Neuronal stem cell (in vitro differentiated cells): Measurements from ENCODE around the gene ABHD8.

Source experiments
- DNase-seq: peaks from one replicate; pipeline ENCODE4 v3.0.0-alpha.2; 2013; ENCODE audit warnings: low spot score
- H2AFZ ChIP-seq: one replicate; pipeline ENCODE4 v1.6.1; 2013; ENCODE audit warnings: mild to moderate bottlenecking, low read length, inconsistent platforms
- H2AK5ac ChIP-seq: 2 replicates; pipeline ENCODE4 v1.6.1; 2013; ENCODE audit warnings: low read depth, mild to moderate bottlenecking, inconsistent platforms, low read length, moderate library complexity, mixed read lengths
- H2BK120ac ChIP-seq: 2 replicates; pipeline ENCODE4 v1.6.1; 2013; ENCODE audit warnings: low read depth, mild to moderate bottlenecking, inconsistent platforms, low read length, moderate library complexity, mixed read lengths
- H2BK12ac ChIP-seq: one replicate; pipeline ENCODE4 v1.6.1; 2013; ENCODE audit warnings: low read length, inconsistent platforms
- H2BK15ac ChIP-seq: 2 replicates; pipeline ENCODE4 v1.6.1; 2013; ENCODE audit warnings: mild to moderate bottlenecking, low read length, inconsistent platforms, mixed read lengths
- H2BK5ac ChIP-seq: one replicate; pipeline ENCODE4 v1.6.1; 2013; ENCODE audit warnings: inconsistent platforms, mild to moderate bottlenecking, low read length, moderate library complexity
- H3K14ac ChIP-seq: one replicate; pipeline ENCODE4 v1.6.1; 2013; ENCODE audit warnings: low read length, inconsistent platforms
- H3K18ac ChIP-seq: 2 replicates; pipeline ENCODE4 v1.6.1; 2013; ENCODE audit warnings: low read length, inconsistent platforms
- H3K23ac ChIP-seq: 2 replicates; pipeline ENCODE4 v1.6.1; 2013; ENCODE audit warnings: low read depth, mild to moderate bottlenecking, mixed read lengths, low read length, inconsistent platforms; ENCODE audit not compliant: poor library complexity
- H3K27ac ChIP-seq: replicated peaks from 3 replicates; pipeline ENCODE4 v1.5.1; 2013; ENCODE audit warnings: low read length, inconsistent platforms
- H3K27me3 ChIP-seq, 3 experiments: 2 replicates each; pipeline ENCODE4 v1.6.1; 2013; ENCODE audit warnings: low read length in 3 of 3, mild to moderate bottlenecking in 2 of 3, inconsistent platforms in 1 of 3, low read depth in 1 of 3, mixed read lengths in 1 of 3, moderate library complexity in 1 of 3; ENCODE audit not compliant: control insufficient read depth in 3 of 3, insufficient read depth in 3 of 3
- H3K36me3 ChIP-seq, 2 donors: replicated peaks in 1 of 2; 2 replicates each; pipeline ENCODE4 v1.6.1; 2013; ENCODE audit warnings: low read length in 2 of 2; ENCODE audit not compliant: control insufficient read depth in 2 of 2, insufficient read depth in 2 of 2
- H3K4ac ChIP-seq: 2 replicates; pipeline ENCODE4 v1.6.1; 2013; ENCODE audit warnings: inconsistent platforms, mild to moderate bottlenecking, low read length, moderate library complexity
- H3K4me1 ChIP-seq, 2 donors: 1 replicate in 1 of 2; 2 replicates in 1 of 2; pipeline ENCODE4 v1.6.1; 2013; ENCODE audit warnings: low read length in 2 of 2, low read depth in 1 of 2; ENCODE audit not compliant: control insufficient read depth in 2 of 2, insufficient read depth in 1 of 2
- H3K4me2 ChIP-seq: one replicate; pipeline ENCODE4 v1.6.1; 2013; ENCODE audit warnings: mild to moderate bottlenecking, low read length, inconsistent platforms; ENCODE audit not compliant: insufficient read depth, poor library complexity, severe bottlenecking
- H3K4me3 ChIP-seq, 2 donors: 2 replicates each; pipeline ENCODE4 v1.5.1; 2013; ENCODE audit warnings: low read length in 2 of 2, mild to moderate bottlenecking in 2 of 2, inconsistent platforms in 1 of 2, moderate library complexity in 1 of 2
- H3K79me1 ChIP-seq: one replicate; pipeline ENCODE4 v1.6.1; 2013; ENCODE audit warnings: low read depth, mild to moderate bottlenecking, inconsistent platforms, low read length, moderate library complexity
- H3K9ac ChIP-seq: one replicate; pipeline ENCODE4 v1.6.1; 2013; ENCODE audit warnings: mild to moderate bottlenecking, low read depth, low read length, inconsistent platforms; ENCODE audit not compliant: poor library complexity
- H3K9me3 ChIP-seq, 2 donors: replicated peaks in 1 of 2; 2 replicates each; pipeline versions ENCODE3 to v1.6.1; 2013; ENCODE audit warnings: low read length in 2 of 2, mild to moderate bottlenecking in 2 of 2, inconsistent platforms in 1 of 2, low read depth in 1 of 2, mixed read lengths in 1 of 2, moderate library complexity in 1 of 2; ENCODE audit not compliant: control insufficient read depth in 2 of 2, insufficient read depth in 1 of 2
- H4K8ac ChIP-seq: one replicate; pipeline ENCODE4 v1.6.1; 2013; ENCODE audit warnings: low read depth, mild to moderate bottlenecking, inconsistent platforms, low read length, moderate library complexity
- H4K91ac ChIP-seq: one replicate; pipeline ENCODE4 v1.6.1; 2013; ENCODE audit warnings: low read length, low read depth, mild to moderate bottlenecking, inconsistent platforms; ENCODE audit not compliant: poor library complexity
- WGBS, 2 donors: extraction: QIAGEN DNeasy Blood & Tissue Kit; methylation state at CpG; one replicate each; pipeline ENCODE4 v1.1.7; 2013; ENCODE audit warnings: missing lambda C conversion rate in 2 of 2, mixed read lengths in 1 of 2; ENCODE audit not compliant: insufficient read length in 2 of 2, insufficient replicate concordance in 1 of 2; ENCODE audit errors: extremely low coverage in 2 of 2; 5-methylcytosine and 5-hydroxymethylcytosine counted together

Gene ABHD8

GRCh38 chr19:17245535-17245984 is 57.7 kb downstream of the ABHD8 start, which contains the start of gene NR2F6:
NR2F6 (minus strand) TSS chr19:17245919; CDS start chr19:17245220, 699 bp downstream.
- peak within 1 kb of the TSS; percentile 88 for H3K27ac ChIP-seq

GRCh38 chr19:17244618-17245534 is 58.3 kb downstream of the ABHD8 start:
- H3K27me3 ChIP-seq = no peaks in the 10 kb centered on the region
- no peak overlapping the region for H4K8ac ChIP-seq
- H3K4me3 ChIP-seq = peak overlapping the region; percentile 91 to 92
- peaks cover 28 to 45% of the 10 kb centered on the region in 2 donors for H3K4me1 ChIP-seq
- H3K14ac ChIP-seq = no peak overlapping the region
- peak overlapping the region; percentile 98 for H3K23ac ChIP-seq
- H3K36me3 ChIP-seq = peaks cover 3 to 18% of the 10 kb centered on the region in 2 donors
- H3K9me3 ChIP-seq = no peaks in the 10 kb centered on the region
- peak overlapping the region; percentile 95 for H3K18ac ChIP-seq
- H4K91ac ChIP-seq = no peak overlapping the region
- H3K4ac ChIP-seq = no peak overlapping the region
- peak overlapping the region; percentile 31 for H2BK15ac ChIP-seq
- peaks cover 18% of the 10 kb centered on the region for H3K79me1 ChIP-seq
- H2BK120ac ChIP-seq = no peak overlapping the region
- WGBS, 2 donors = no CpG with 5 or more reads among the region's 100 CpGs
- H2AK5ac ChIP-seq = peak overlapping the region; percentile 99
- peak overlapping the region; percentile 43 for H2AFZ ChIP-seq
- peak overlapping the region; percentile 75 for H2BK5ac ChIP-seq
- no peak overlapping the region for H3K27ac ChIP-seq
- DNase-seq = no peak
- H3K4me2 ChIP-seq = peak overlapping the region; percentile 97
- H3K9ac ChIP-seq = peak overlapping the region; percentile 95
- H2BK12ac ChIP-seq = no peak overlapping the region

More at GRCh38 chr19:17245535-17245984, 57.7 kb downstream of the ABHD8 start, which contains the start of gene NR2F6:
- H3K23ac ChIP-seq = peak within 1 kb of the TSS; percentile 98
- no peaks in the 10 kb centered on the region for H3K9me3 ChIP-seq
- no peak within 1 kb of the TSS for H4K8ac ChIP-seq
- H4K91ac ChIP-seq = no peak within 1 kb of the TSS
- peaks cover 0 to 2% (median 0%) of the 10 kb centered on the region in 3 experiments for H3K27me3 ChIP-seq
- peak within 1 kb of the TSS; percentile 97 for H3K4me2 ChIP-seq
- peak within 1 kb of the TSS; percentile 80 for H2BK15ac ChIP-seq
- no peak for DNase-seq
- H2BK5ac ChIP-seq = peak within 1 kb of the TSS; percentile 75
- H3K4me3 ChIP-seq = peak within 1 kb of the TSS; percentile 91 to 92
- H3K9ac ChIP-seq = peak within 1 kb of the TSS; percentile 95
- H2AK5ac ChIP-seq = peak within 1 kb of the TSS; percentile 99
- H3K18ac ChIP-seq = peak within 1 kb of the TSS; percentile 95
- H2BK120ac ChIP-seq = no peak within 1 kb of the TSS
- peak within 1 kb of the TSS; percentile 48 for H3K4ac ChIP-seq
- H3K36me3 ChIP-seq = peaks cover under 1 to 11% of the 10 kb centered on the region in 2 donors
- peaks cover 28 to 42% of the 10 kb centered on the region in 2 donors for H3K4me1 ChIP-seq
- no peak within 1 kb of the TSS for H3K14ac ChIP-seq
- no CpG with 5 or more reads among the region's 72 CpGs for WGBS, 2 donors
- H2BK12ac ChIP-seq = peak within 1 kb of the TSS; percentile 90
- H2AFZ ChIP-seq = peak within 1 kb of the TSS; percentile 90
- H3K79me1 ChIP-seq = peaks cover 17% of the 10 kb centered on the region

- Histone ChIP-seq H3K23ac (peak overlapping the region; percentile 98), H3K4ac (no peak overlapping the region), H3K4me1 (peaks cover 28 to 44% of the 10 kb centered on the region in 2 donors), H3K9ac (peak overlapping the region; percentile 95), H3K36me3 (peaks cover 3 to 20% of the 10 kb centered on the region in 2 donors), H3K9me3 (no peaks in the 10 kb centered on the region), H2BK12ac (no peak overlapping the region), H3K27ac (no peak overlapping the region), H3K14ac (peak overlapping the region; percentile 84), H4K91ac (no peak overlapping the region), H3K79me1 (peaks cover 18% of the 10 kb centered on the region), H2BK5ac (no peak overlapping the region), H2BK120ac (no peak overlapping the region), H3K27me3 (no peaks in the 10 kb centered on the region), H3K4me3 (peak overlapping the region; percentile 91 to 92), H2BK15ac (no peak overlapping the region), H3K4me2 (peak overlapping the region; percentile 97), H4K8ac (no peak overlapping the region), H3K18ac (peak overlapping the region; percentile 95), H2AK5ac (peak overlapping the region; percentile 99), H2AFZ (peak overlapping the region; percentile 43)
- DNase-seq = no peak
- no CpG with 5 or more reads among the region's 52 CpGs for WGBS, 2 donors
Observed at GRCh38 chr19:17243830-17244617, 59.2 kb downstream of the ABHD8 start.
